Measurements from ENCODE around the gene KCNT1.

DNA sequence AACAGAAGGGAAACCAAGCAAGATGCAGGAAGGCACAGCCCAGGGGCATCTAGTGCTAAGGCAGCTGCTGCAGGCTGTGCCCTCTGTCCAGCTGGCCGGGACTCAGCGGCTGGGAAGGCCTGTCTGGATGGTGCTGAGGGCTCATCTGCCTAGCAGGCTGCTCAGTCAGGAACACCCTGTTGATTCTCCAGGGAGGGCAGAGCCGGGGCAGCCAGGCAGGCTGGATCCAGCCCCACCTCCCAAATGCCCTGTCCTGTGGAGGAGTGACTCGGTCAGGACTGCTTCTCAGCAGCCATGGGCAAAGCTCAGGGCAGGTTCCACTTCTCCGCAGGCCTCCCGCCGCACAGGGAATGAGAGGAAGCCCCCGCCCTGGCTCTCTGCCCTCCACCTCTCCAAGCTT is 46.7 kb upstream of the KCNT1 start:
- TF ChIP-seq, protein P1, sequence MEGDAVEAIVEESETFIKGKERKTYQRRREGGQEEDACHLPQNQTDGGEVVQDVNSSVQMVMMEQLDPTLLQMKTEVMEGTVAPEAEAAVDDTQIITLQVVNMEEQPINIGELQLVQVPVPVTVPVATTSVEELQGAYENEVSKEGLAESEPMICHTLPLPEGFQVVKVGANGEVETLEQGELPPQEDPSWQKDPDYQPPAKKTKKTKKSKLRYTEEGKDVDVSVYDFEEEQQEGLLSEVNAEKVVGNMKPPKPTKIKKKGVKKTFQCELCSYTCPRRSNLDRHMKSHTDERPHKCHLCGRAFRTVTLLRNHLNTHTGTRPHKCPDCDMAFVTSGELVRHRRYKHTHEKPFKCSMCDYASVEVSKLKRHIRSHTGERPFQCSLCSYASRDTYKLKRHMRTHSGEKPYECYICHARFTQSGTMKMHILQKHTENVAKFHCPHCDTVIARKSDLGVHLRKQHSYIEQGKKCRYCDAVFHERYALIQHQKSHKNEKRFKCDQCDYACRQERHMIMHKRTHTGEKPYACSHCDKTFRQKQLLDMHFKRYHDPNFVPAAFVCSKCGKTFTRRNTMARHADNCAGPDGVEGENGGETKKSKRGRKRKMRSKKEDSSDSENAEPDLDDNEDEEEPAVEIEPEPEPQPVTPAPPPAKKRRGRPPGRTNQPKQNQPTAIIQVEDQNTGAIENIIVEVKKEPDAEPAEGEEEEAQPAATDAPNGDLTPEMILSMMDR (IDR thresholded peaks at IDR 0.05), result no peak
- TF ChIP-seq POLR2A (IDR thresholded peaks at IDR 0.05), result no peak
